GM06990 (cell line): ENCODE data around the gene TNS3.
"Not testable (repeated sequence)": the region's sequence is repeated elsewhere in the genome, so short reads cannot be mapped to it uniquely, and the experiment has no call there.

ENCODE experiments used
- DNase-seq: peaks from one replicate; pipeline ENCODE4 v3.0.0-alpha.2; 2011; ENCODE audit not compliant: insufficient read length; ENCODE audit errors: extremely low read depth
- H3K27me3 ChIP-seq: replicated peaks from 2 replicates; pipeline ENCODE4 v1.6.0; 2011; ENCODE audit warnings: low read length; ENCODE audit not compliant: control insufficient read depth, insufficient read depth
- H3K36me3 ChIP-seq: 2 replicates; pipeline ENCODE4 v1.5.1; 2011; ENCODE audit warnings: low read length; ENCODE audit not compliant: control insufficient read depth, insufficient read depth
- H3K4me3 ChIP-seq: replicated peaks from 2 replicates; pipeline ENCODE4 v1.5.1; 2011; ENCODE audit warnings: low read depth, mild to moderate bottlenecking, control low read depth, low read length
- TF ChIP-seq, protein P1 (sequence below): IDR thresholded peaks from 2 replicates; pipeline ENCODE4 v1.5.1; 2011; ENCODE audit warnings: low read length, control low read depth, mild to moderate bottlenecking, inconsistent platforms; ENCODE audit not compliant: insufficient read depth, poor library complexity, severe bottlenecking

Gene TNS3

DNA sequence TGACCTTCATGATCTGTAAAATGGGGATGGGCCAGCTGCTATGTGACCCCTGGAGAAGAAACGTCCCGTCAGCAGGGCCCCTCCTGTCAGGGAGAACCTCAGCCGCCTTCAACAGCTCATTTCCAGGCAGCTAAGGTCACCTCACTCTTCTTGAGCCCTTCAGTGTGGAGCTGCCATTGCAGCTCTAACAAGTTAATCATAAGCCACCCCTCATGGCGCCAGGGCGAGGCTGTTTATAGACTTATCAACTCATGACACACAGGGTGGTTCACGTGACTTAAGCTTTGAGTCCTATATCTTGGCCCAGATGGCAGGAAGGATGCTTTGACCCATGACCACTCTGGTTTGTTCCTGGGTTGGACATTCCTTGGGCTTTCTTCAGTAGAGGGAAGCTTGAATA lies 315.1 kb downstream of the TNS3 start:
- DNase-seq, result no peak
- no peak overlapping the region for H3K4me3 ChIP-seq
- TF ChIP-seq, protein P1, sequence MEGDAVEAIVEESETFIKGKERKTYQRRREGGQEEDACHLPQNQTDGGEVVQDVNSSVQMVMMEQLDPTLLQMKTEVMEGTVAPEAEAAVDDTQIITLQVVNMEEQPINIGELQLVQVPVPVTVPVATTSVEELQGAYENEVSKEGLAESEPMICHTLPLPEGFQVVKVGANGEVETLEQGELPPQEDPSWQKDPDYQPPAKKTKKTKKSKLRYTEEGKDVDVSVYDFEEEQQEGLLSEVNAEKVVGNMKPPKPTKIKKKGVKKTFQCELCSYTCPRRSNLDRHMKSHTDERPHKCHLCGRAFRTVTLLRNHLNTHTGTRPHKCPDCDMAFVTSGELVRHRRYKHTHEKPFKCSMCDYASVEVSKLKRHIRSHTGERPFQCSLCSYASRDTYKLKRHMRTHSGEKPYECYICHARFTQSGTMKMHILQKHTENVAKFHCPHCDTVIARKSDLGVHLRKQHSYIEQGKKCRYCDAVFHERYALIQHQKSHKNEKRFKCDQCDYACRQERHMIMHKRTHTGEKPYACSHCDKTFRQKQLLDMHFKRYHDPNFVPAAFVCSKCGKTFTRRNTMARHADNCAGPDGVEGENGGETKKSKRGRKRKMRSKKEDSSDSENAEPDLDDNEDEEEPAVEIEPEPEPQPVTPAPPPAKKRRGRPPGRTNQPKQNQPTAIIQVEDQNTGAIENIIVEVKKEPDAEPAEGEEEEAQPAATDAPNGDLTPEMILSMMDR, result no peak
- no peaks in the 10 kb centered on the region for H3K36me3 ChIP-seq
- 0 out of 2 replicates have a peak, but pooled peaks cover 1% of the 10 kb centered on the region for H3K27me3 ChIP-seq

DNA sequence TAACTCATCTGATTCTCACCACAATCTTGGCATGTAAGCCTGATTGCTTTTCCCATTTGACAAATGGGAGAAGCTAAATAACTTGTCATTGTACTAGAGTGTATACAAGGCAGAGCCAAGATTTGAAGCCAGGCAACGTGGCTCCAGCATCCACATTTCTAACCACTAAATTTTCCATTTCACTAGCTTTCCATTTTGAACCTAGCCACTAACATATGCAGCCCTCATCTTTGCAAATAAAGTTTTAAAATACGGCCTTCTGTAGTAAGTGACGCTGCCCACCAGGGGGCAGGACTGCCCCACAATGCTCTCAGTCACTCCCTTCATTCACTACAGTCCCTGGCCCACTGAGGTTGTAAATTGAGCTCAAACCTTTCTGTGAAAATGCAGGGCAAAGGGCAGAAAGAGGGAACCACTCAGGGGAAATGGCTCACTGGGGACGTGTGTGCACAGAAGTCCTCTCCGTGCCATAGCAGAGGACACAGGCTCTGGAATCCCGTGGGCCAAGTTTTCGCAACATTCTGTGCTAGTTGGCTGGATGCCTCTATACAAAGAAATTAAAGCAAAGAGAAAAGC lies 315.7 kb downstream of the TNS3 start:
- Histone ChIP-seq H3K27me3 (0 out of 2 replicates have a peak, but pooled peaks cover 1% of the 10 kb centered on the region), H3K4me3 (no peak overlapping the region), H3K36me3 (no peaks in the 10 kb centered on the region)
- TF ChIP-seq, protein P1, result peak; percentile 90
- DNase-seq, result peak; percentile 30

DNA sequence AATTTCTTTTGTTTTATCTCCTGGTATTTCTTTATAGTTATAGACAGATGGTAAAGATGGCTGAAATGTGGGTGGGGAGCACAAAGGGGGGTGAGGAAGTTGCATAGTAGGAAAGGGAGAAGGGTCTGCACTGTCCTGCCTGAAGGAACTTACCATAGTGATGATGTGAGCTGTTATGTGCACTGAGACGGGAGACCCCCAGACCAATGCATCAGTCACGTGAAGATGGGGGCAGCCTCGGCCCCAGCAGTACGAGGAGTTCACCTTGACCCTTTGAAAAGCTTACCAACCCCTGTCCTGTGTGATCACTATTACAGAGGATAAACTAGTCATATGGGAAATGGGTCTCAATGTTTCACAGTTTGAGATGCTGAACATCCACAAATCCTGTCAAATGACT lies 316.3 kb downstream of the TNS3 start:
- 0 out of 2 replicates have a peak, but pooled peaks cover 1% of the 10 kb centered on the region for H3K27me3 ChIP-seq
- H3K36me3 ChIP-seq, result no peaks in the 10 kb centered on the region
- H3K4me3 ChIP-seq, result no peak overlapping the region
- no peak for DNase-seq
- TF ChIP-seq, protein P1, result no peak

DNA sequence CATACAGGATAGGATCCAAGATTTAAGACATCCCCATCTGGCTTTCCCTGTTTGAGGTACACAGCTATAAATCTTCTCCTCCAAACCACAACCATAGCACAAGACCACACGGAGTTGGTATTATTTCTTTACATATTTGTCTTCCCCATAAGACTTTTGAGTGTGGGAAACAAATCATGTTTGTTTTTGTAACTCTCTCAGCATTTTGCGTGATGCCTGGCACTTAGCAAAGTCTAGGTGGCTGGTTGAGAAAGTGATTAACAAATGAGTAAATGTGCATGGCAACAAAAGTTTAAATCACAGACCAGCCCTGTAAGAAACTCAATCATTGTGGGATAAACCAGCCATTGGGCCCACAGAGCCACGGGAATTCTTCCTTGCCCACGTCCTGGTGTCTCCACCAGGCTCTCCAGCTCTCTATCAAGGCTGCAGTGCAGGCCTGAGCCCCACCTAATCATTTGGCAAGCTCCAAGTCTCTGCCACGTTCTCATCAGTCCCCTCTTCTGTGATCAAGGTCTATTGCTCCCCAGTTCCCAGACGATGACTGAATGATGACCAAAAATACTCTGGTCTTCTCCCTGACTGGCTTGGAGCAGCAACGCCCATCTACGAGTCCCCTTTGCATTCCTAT lies 317.8 kb downstream of the TNS3 start:
- DNase-seq, result no peak

DNA sequence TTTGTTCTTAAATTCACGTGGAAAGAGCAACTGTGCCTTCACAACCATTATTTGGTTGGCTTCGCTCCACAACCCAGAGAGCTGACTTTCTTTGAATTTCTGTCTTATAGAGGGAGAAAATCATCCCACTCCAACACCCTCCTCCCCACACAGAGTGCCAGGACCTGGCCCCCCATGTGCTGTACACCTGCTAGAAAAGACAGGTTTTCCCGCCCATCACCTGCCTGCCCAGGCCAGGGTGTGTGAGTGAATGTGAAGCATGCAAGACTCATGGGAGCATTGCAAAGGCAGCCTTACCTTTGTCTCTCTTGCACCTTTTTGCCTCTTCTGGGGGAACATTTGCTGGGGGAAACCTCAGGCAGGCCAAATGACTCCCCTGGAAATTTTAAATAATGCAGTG lies 319.0 kb downstream of the TNS3 start:
- TF ChIP-seq, protein P1, result no peak
- 0 out of 2 replicates have a peak, but pooled peaks cover 1% of the 10 kb centered on the region for H3K27me3 ChIP-seq
- DNase-seq, result no peak
- no peaks in the 10 kb centered on the region for H3K36me3 ChIP-seq
- no peak overlapping the region for H3K4me3 ChIP-seq

More for the DNA sequence above, 317.8 kb downstream of the TNS3 start:
- H3K4me3 ChIP-seq, result no peak overlapping the region
- 0 out of 2 replicates have a peak, but pooled peaks cover 1% of the 10 kb centered on the region for H3K27me3 ChIP-seq
- H3K36me3 ChIP-seq, result no peaks in the 10 kb centered on the region
- TF ChIP-seq, protein P1, result no peak

DNA sequence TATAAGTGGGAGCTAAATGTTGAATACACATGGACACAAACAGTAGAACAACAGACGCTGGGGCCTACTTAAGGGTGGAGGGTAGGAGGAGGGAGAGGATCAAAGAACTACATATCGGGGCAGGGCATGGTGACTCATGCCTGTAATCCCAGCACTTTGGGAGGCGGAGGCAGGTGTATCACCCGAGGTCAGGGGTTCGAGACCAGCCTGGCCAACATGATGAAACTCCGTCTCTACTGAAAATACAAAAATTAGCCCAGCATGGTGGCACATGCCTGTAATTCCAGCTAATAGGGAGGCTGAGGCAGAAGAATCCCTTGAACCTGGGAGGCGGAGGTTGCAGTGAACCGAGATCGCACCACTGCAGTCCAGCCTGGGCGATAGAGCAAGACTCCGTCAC lies 319.8 kb downstream of the TNS3 start:
- not testable (repeated sequence) for H3K27me3 ChIP-seq, H3K36me3 ChIP-seq, H3K4me3 ChIP-seq, DNase-seq
